GM19328 (cell line): ENCODE data around the gene FGF7.
"Not testable (repeated sequence)": the region's sequence is repeated elsewhere in the genome, so short reads cannot be mapped to it uniquely, and the experiment has no call there.

ENCODE experiments used
- ATAC-seq: cut with Tn5 transposase; IDR thresholded peaks from one replicate; pipeline ENCODE4 v1.9.1; 2021; ENCODE audit warnings: mild to moderate bottlenecking, moderate library complexity; ENCODE audit not compliant: unreplicated experiment

FGF7 gene, protein sequence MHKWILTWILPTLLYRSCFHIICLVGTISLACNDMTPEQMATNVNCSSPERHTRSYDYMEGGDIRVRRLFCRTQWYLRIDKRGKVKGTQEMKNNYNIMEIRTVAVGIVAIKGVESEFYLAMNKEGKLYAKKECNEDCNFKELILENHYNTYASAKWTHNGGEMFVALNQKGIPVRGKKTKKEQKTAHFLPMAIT

DNA sequence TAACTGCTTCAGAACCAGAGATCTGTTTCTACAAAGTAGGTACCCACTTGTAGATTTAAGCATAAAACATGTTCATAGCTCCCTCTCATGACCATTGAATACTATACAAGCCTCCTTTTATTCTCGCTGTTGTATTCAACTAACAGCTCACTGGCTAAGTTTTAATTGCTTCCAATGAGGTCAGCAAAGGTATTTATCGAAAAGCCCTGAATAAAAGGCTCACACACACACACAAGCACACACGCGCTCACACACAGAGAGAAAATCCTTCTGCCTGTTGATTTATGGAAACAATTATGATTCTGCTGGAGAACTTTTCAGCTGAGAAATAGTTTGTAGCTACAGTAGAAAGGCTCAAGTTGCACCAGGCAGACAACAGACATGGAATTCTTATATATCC lies at the start of gene FGF7:
Gene FGF7 (plus strand): TSS at position 222 of the 400 bp plus-strand sequence. CDS start 1,056 bp downstream, outside the sequence.
- ATAC-seq = no peak

GRCh38 chr15:49379996-49380395 lies 43.0 kb upstream of the FGF7 start:
- no peak for ATAC-seq

DNA sequence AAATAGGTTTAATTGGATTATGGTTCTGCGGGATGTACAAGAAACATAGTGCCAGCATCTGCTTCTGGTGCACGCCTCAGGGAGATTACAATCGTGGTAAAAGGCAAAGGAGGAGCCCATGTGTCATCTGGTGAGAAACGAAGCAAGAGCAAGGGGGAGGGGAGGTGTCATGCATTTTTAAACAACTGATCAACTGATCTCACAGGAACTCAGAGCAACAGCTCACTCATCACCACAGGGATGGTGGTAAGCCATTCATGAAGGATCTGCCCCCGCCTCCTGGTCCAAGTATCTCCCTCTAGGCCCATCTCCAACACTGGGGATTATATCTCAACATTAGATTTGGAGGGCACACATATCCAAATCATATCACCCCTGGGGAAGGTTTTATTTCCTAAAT lies 42.1 kb upstream of the FGF7 start:
- no peak for ATAC-seq

DNA sequence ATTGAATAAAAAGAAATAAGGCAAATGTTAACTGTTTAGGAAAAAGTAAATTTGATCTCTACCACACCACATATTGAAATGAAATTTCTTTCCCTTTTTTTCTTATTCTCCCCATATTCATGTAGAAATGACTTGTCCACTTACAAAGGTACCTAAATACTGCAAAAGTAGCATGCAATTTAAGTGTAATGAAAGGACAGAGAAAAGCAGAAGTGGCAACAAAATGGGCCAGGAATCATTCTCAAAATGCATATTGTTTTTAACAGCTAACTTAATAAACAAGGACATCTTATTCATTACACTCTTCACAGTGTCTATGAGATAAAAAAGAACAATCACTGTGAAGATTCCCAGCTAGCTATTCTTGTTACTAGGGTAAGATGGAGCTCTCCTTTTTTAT lies 40.6 kb upstream of the FGF7 start:
- ATAC-seq = no peak

DNA sequence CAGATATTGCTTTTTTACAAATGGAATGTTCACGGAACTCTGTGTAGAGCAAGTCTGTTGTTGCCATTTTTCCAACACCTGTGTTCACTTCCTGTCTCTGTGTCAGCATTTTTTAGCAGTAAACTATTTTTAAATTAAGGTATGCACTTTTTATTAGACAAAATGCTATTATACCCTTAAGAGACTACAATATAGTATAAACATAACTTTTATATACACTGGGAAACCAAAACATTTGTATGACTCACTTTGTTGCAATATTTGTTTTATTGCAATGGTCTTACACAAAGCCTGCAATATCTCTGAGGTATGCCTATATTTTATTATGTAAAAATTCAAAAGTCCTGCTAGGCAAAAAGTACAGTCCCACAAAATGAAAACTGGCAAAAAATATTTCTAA lies 39.8 kb upstream of the FGF7 start:
- ATAC-seq = no peak

DNA sequence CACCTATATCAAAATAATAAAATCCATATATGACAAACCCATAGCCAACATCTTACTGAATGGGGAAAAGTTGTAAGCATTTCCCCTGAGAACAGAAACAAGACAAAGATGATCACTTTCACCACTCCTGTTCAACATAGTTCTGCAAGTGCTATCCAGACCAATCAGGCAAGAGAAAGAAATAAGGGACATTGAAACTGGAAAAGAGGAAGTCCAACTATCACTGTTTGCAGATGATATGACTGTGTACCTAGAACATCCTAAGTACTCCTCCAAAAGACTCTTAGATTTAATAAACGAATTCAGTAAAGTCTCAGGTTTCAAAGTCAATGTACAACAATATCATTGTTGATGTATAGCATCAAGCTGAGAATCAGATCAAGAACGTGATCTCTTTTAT lies 35.6 kb upstream of the FGF7 start:
- no peak for ATAC-seq

- not testable (repeated sequence) for ATAC-seq
Observed at GRCh38 chr15:49402515-49403296, 20.3 kb upstream of the FGF7 start.

- no peak for ATAC-seq
Observed at GRCh38 chr15:49406352-49407118, 16.5 kb upstream of the FGF7 start.

GRCh38 chr15:49410641-49411040 lies 12.4 kb upstream of the FGF7 start:
- no peak for ATAC-seq

GRCh38 chr15:49412797-49413196 lies 10.2 kb upstream of the FGF7 start:
- no peak for ATAC-seq

DNA sequence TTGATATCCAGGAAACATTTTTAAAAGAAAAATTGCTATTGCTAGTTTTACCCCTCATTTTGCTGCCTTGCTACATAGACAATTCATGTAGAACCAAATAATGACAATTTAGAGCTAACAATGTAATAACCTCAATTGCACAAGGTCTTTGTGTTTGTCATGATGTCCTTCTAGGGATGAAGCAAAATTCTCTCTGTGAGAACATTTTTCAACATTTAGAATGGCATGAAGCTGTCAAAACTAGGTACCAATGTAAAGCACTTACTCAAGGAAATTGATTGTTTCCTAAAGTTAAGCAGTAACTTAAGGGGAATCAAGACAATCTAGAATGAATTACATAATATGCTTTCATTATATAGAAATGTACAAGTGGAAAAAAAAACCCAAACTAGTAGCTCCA lies 7.9 kb upstream of the FGF7 start:
- ATAC-seq = no peak

GRCh38 chr15:49415638-49416037 lies 7.4 kb upstream of the FGF7 start:
- no peak for ATAC-seq

DNA sequence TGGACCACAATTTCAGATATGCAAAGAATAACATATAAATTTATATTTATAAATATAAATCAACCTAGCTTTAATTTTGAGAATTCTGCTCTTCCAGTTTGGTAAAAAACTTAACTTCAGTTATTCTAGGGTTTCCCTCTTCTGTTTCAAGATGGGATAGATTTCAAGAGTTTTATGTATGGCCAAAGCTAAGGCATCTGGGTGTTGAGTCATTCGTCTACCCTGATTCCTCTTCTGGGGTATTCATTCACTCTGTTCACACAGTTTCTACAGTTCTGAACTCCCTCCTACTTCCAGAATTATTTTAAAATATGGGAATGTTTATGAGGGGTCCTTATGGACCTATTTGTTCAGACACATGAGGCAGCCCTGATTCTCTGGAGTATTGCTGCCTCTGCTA lies 4.2 kb upstream of the FGF7 start:
- ATAC-seq = no peak

- ATAC-seq = no peak
Observed at GRCh38 chr15:49421991-49422390, 1.1 kb upstream of the FGF7 start.

GRCh38 chr15:49423901-49424550 lies 984 bp downstream of the FGF7 start:
- ATAC-seq = no peak

DNA sequence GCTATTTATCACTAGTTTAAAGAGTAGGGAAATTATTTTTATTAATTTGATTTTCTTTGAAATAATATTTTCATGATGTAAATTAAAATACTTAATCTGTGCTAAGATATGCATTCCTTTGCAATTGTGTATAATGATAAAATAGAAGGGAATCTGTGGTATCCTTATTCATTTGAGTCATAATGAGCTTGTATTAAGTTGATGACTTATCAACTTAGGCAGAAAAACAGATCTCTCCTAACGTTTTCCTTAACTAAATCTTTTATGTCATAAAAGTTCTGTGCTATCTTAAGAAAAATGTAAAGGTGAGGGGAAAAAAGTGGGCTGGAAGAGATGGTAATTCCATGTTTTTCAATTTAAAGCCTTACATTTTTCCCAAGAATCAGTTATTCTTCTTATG lies 1.9 kb downstream of the FGF7 start:
- no peak for ATAC-seq

GRCh38 chr15:49427372-49427771 lies 4.3 kb downstream of the FGF7 start:
- no peak for ATAC-seq

DNA sequence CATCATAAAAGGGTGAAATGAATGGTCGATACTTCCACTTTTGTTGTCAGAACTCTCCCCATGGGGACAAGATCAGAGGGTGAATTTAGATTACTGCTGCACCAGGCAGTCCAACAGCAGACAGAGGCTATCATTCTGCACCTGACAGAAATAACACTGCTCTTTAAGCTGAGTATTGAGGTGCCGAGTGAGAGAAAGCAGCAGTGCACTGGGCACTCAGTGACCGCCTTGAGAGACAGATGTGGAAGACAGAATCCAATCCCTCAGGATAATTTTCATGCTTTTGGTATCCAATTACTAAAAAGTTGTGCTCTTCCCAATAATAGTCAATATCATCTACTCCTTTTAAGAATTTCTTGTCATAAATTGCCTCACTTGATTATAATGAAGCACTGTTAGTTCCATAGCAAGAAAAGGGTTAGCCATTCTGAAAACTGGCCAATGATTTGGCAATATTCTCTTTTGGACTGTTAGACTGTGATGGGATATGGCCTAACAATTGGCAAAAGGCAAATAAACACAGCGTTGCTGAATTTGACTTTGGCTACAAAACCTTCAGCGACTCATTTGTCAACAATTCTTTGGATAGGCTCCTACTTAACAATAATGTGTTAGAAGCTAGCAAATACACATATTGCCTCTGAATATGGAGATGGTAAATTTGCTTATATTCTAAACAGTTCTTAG lies 5.5 kb downstream of the FGF7 start:
- ATAC-seq = no peak

- no peak for ATAC-seq
Observed at GRCh38 chr15:49430046-49430445, 7.0 kb downstream of the FGF7 start.

GRCh38 chr15:49435174-49435573 lies 12.1 kb downstream of the FGF7 start:
- ATAC-seq = no peak

GRCh38 chr15:49436751-49437150 lies 13.7 kb downstream of the FGF7 start:
- ATAC-seq = no peak
